HepG2 (cell line): ENCODE data around the gene CDT1. TPM values are rescaled to one million over a fixed set of nuclear protein-coding genes. Genes with fewer than 3 reads are reported as not detected.

Experiments used
- AGO2 ChIP-seq: fragments of 200-400 bp; formaldehyde crosslinking; optimal IDR thresholded peaks from 2 replicates; pipeline ENCODE3; 2017; ENCODE audit warnings: mild to moderate bottlenecking, low read depth, low read length, moderate library complexity
- CBFB ChIP-seq: sonication (generic); formaldehyde crosslinking; IDR thresholded peaks from 2 replicates; pipeline ENCODE4 v1.4.0; 2020; ENCODE audit warnings: missing genetic modification reagents
- CSRNP2 ChIP-seq: sonication (generic); formaldehyde crosslinking; conservative IDR thresholded peaks from 2 replicates; pipeline ENCODE4 v1.8.0; 2022; ENCODE audit warnings: low read depth, missing genetic modification reagents
- DMTF1 ChIP-seq: sonication (generic); formaldehyde crosslinking; IDR thresholded peaks from 2 replicates; pipeline ENCODE4 v1.4.0; 2020; ENCODE audit warnings: mild to moderate bottlenecking, missing genetic modification reagents
- DR1 ChIP-seq: sonication (generic); formaldehyde crosslinking; IDR thresholded peaks from 2 replicates; pipeline ENCODE4 v1.8.0; 2021; ENCODE audit warnings: mild to moderate bottlenecking, missing genetic modification reagents, inconsistent platforms
- FOXM1 ChIP-seq: sonication (generic); formaldehyde crosslinking; IDR thresholded peaks from 2 replicates; pipeline ENCODE4 v1.5.0; 2020; ENCODE audit warnings: missing genetic modification reagents
- HNRNPUL1 ChIP-seq: fragments of 200-400 bp; formaldehyde crosslinking; IDR thresholded peaks from 2 replicates; pipeline ENCODE4 v1.6.1; 2017; ENCODE audit warnings: low read depth, mild to moderate bottlenecking, low read length, moderate library complexity
- HOXA9 ChIP-seq: sonication (generic); formaldehyde crosslinking; IDR thresholded peaks from 2 replicates; pipeline ENCODE4 v1.8.1; 2022; ENCODE audit warnings: missing genetic modification reagents, mild to moderate bottlenecking, moderate library complexity, borderline replicate concordance
- HOXD1 ChIP-seq: sonication (generic); formaldehyde crosslinking; IDR thresholded peaks from 2 replicates; pipeline ENCODE4 v1.5.0; 2020; ENCODE audit warnings: missing genetic modification reagents
- ISL2 ChIP-seq: sonication (generic); formaldehyde crosslinking; IDR thresholded peaks from 2 replicates; pipeline ENCODE4 v1.5.0; 2020; ENCODE audit warnings: missing genetic modification reagents
- JUNB ChIP-seq: sonication (generic); formaldehyde crosslinking; IDR thresholded peaks from 2 replicates; pipeline ENCODE4 v1.8.0; 2022; ENCODE audit warnings: missing genetic modification reagents, mild to moderate bottlenecking, borderline replicate concordance
- KDM6A ChIP-seq: IDR thresholded peaks from 2 replicates; pipeline ENCODE4 v1.6.1; 2016; ENCODE audit warnings: low read depth
- KLF9 ChIP-seq: IDR thresholded peaks from 2 replicates; pipeline ENCODE4 v1.6.1; 2016; ENCODE audit warnings: low read depth
- LCORL ChIP-seq, 2 experiments: fragments of 450-650 bp in 1 of 2; sonication (generic) in 1 of 2; formaldehyde crosslinking in 1 of 2; IDR thresholded peaks; 2 replicates each; pipeline versions ENCODE4 v1.5.0 to v1.6.1; 2017 to 2020; ENCODE audit warnings: antibody characterized with exemption in 1 of 2, missing genetic modification reagents in 1 of 2
- MLLT10 ChIP-seq: sonication (generic); formaldehyde crosslinking; IDR thresholded peaks from 2 replicates; pipeline ENCODE4 v1.4.0; 2020; ENCODE audit warnings: missing genetic modification reagents
- NFKBIZ ChIP-seq: IDR thresholded peaks from 2 replicates; pipeline ENCODE4 v1.6.1; 2018; ENCODE audit warnings: missing genetic modification reagents, missing compliant biosample characterization
- NKX3-1 ChIP-seq: sonication (generic); formaldehyde crosslinking; IDR thresholded peaks from 2 replicates; pipeline ENCODE4 v1.5.0; 2020; ENCODE audit warnings: missing genetic modification reagents
- PAX8 ChIP-seq: sonication (generic); formaldehyde crosslinking; IDR thresholded peaks from 2 replicates; pipeline ENCODE4 v1.8.0; 2022; ENCODE audit warnings: mild to moderate bottlenecking, missing genetic modification reagents, borderline replicate concordance
- TAF1 ChIP-seq: sonication (generic); formaldehyde crosslinking; IDR thresholded peaks from 2 replicates; pipeline ENCODE4 v1.4.0; 2020; ENCODE audit warnings: missing genetic modification reagents
- TCF7L2 ChIP-seq: IDR thresholded peaks from 2 replicates; pipeline ENCODE4 v1.6.1; 2011; ENCODE audit warnings: mild to moderate bottlenecking, low read depth, low read length, moderate library complexity
- ZBTB3 ChIP-seq: sonication (generic); formaldehyde crosslinking; IDR thresholded peaks from 2 replicates; pipeline ENCODE4 v1.4.0; 2020; ENCODE audit warnings: low read depth, mild to moderate bottlenecking, moderate library complexity, missing genetic modification reagents, borderline replicate concordance
- ZFP82 ChIP-seq: sonication (generic); formaldehyde crosslinking; IDR thresholded peaks from 2 replicates; pipeline ENCODE4 v1.5.1; 2020; ENCODE audit warnings: mild to moderate bottlenecking, missing genetic modification reagents, borderline replicate concordance
- ZMYM3 ChIP-seq: sonication (generic); formaldehyde crosslinking; IDR thresholded peaks from 2 replicates; pipeline ENCODE4 v1.5.1; 2020; ENCODE audit warnings: mild to moderate bottlenecking, missing genetic modification reagents
- ZNF256 ChIP-seq: sonication (generic); formaldehyde crosslinking; conservative IDR thresholded peaks from 2 replicates; pipeline ENCODE4 v1.4.0; 2020; ENCODE audit warnings: missing genetic modification reagents
- ZNF263 ChIP-seq: sonication (generic); formaldehyde crosslinking; IDR thresholded peaks from 2 replicates; pipeline ENCODE4 v1.4.0; 2020; ENCODE audit warnings: missing genetic modification reagents
- ZNF264 ChIP-seq: sonication (generic); formaldehyde crosslinking; IDR thresholded peaks from 2 replicates; pipeline ENCODE4 v1.4.0; 2020; ENCODE audit warnings: missing genetic modification reagents
- ZNF749 ChIP-seq: sonication (generic); formaldehyde crosslinking; IDR thresholded peaks from 2 replicates; pipeline ENCODE4 v1.8.0; 2022; ENCODE audit warnings: mild to moderate bottlenecking, missing genetic modification reagents, moderate library complexity, borderline replicate concordance
- ZSCAN20 ChIP-seq: sonication (generic); formaldehyde crosslinking; IDR thresholded peaks from 2 replicates; pipeline ENCODE4 v1.4.0; 2020; ENCODE audit warnings: missing genetic modification reagents, mild to moderate bottlenecking, borderline replicate concordance
- polyA plus RNA-seq, 8 experiments: library from polyadenylated mRNA; depleted of rRNA in 3 of 8; stranded (reverse) in 7 of 8; unstranded in 1 of 8; fragments of >200 nt; fragmentation: Illumina TruSeq in 4 of 8; extraction: Trizol in 4 of 8; gene quantifications; 2 replicates each; pipeline versions ENCODE4 v1.2.1 to v1.2.3, GENCODE V29; 2011 to 2016; ENCODE audit warnings: low read depth in 4 of 8, missing spikeins in 1 of 8, mixed read lengths in 1 of 8; ENCODE audit not compliant: insufficient read depth in 1 of 8
- total RNA-seq, 5 experiments: library from RNA; depleted of rRNA; stranded (reverse); fragments of >200 nt; fragmentation: Illumina TruSeq; extraction: Trizol; gene quantifications; 2 replicates each; pipeline ENCODE4 v1.2.3, GENCODE V29; 2016; ENCODE audit warnings: low read depth in 1 of 5
- TF ChIP-seq, protein P1 (sequence below): sonication (generic); formaldehyde crosslinking; conservative IDR thresholded peaks from 2 replicates; pipeline ENCODE4 v1.8.0; 2022; ENCODE audit warnings: mild to moderate bottlenecking, moderate library complexity, missing genetic modification reagents

CDT1 gene
- total and polyA plus RNA-seq, 2 of the 13 experiments (the other 11 are each of a cell fraction or from before 2014, with no cell fraction given), result 23.1 to 23.8 TPM

- TF ChIP-seq ZFP82 (CRISPR knock-in tag), result no peak
- TF ChIP-seq ZMYM3 (CRISPR knock-in tag), result no peak
- TF ChIP-seq HOXD1 (CRISPR knock-in tag), result peak; percentile 39; the same call in 1 of the 2 replicates
- no peak for TF ChIP-seq ZSCAN20 (CRISPR knock-in tag)
- TF ChIP-seq ISL2, result 0 out of 2 replicates have a peak, but pooled peaks have one; percentile 22
- 0 out of 2 replicates have a peak, but pooled peaks have one; percentile 20 for TF ChIP-seq PAX8 (CRISPR knock-in tag)
- no peak for TF ChIP-seq ZNF264 (CRISPR knock-in tag)
- no peak for TF ChIP-seq NFKBIZ (CRISPR knock-in tag)
- no peak for TF ChIP-seq ZNF256
- TF ChIP-seq, protein P1, sequence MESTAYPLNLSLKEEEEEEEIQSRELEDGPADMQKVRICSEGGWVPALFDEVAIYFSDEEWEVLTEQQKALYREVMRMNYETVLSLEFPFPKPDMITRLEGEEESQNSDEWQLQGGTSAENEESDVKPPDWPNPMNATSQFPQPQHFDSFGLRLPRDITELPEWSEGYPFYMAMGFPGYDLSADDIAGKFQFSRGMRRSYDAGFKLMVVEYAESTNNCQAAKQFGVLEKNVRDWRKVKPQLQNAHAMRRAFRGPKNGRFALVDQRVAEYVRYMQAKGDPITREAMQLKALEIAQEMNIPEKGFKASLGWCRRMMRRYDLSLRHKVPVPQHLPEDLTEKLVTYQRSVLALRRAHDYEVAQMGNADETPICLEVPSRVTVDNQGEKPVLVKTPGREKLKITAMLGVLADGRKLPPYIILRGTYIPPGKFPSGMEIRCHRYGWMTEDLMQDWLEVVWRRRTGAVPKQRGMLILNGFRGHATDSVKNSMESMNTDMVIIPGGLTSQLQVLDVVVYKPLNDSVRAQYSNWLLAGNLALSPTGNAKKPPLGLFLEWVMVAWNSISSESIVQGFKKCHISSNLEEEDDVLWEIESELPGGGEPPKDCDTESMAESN (CRISPR knock-in tag), result no peak
- no peak for TF ChIP-seq DMTF1 (CRISPR knock-in tag)
- TF ChIP-seq KDM6A (CRISPR knock-in tag), result no peak
- 0 out of 2 replicates have a peak, but pooled peaks have one; percentile 19 for TF ChIP-seq FOXM1 (CRISPR knock-in tag)
- TF ChIP-seq ZNF749, result no peak
- TF ChIP-seq TCF7L2, result no peak
- TF ChIP-seq CSRNP2 (CRISPR knock-in tag), result 0 out of 2 replicates have a peak, but pooled peaks have one; percentile 3
- peak; percentile 15; the same call in 1 of the 2 replicates for TF ChIP-seq NKX3-1 (CRISPR knock-in tag)
- no peak for TF ChIP-seq HOXA9 (CRISPR knock-in tag)
- TF ChIP-seq TAF1 (CRISPR knock-in tag), result 0 out of 2 replicates have a peak, but pooled peaks have one; percentile 5
- no peak for TF ChIP-seq ZBTB3 (CRISPR knock-in tag)
- TF ChIP-seq DR1 (CRISPR knock-in tag), result no peak
- no peak for TF ChIP-seq HNRNPUL1
- TF ChIP-seq MLLT10 (CRISPR knock-in tag), result no peak
- TF ChIP-seq ZNF263, result no peak
- TF ChIP-seq KLF9 (CRISPR knock-in tag), result no peak
- TF ChIP-seq JUNB (CRISPR knock-in tag), result no peak
- TF ChIP-seq AGO2, result no peak
- no peak for TF ChIP-seq LCORL (IDR thresholded peaks at IDR 0.05)
- no peak for TF ChIP-seq LCORL (CRISPR knock-in tag; IDR thresholded peaks at IDR 0.05)
- TF ChIP-seq CBFB (CRISPR knock-in tag), result no peak
Measured at GRCh38 chr16:88784856-88785105, 18.8 kb upstream of the CDT1 start (continued).
